Activated CD4-positive, CD25-positive, alpha-beta regulatory T cell treated with anti-CD3 and anti-CD28 coated beads, Interleukin-2, amount 50 U/mL, for 16 hours (primary cell): ENCODE results near the gene AARS2.

Experiments used
- DNase-seq: peaks from one replicate; pipeline ENCODE4 v3.0.0-alpha.2; 2020; ENCODE audit warnings: low read depth, low spot score

The AARS2 gene

DNA sequence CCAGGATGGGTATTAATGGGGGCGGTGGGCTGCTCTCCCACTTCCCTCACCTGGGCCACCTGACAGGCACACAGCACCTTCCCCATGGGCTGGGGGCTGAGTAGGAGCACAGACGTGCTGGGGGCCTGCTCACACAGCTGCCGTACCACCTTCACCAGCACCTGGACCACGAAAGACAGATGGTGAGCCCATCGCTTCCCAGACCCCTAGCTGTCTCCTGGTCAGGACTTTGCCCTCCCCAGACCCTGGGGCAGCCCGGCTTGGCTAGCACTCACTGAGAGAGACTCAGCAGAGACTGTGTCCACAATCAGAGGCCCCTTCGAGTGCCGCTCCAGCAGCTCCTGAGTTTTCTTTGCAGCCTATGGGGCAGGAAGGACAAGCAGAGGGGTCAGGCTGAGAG lies 12.0 kb downstream of the AARS2 start:
- no peak for DNase-seq

DNA sequence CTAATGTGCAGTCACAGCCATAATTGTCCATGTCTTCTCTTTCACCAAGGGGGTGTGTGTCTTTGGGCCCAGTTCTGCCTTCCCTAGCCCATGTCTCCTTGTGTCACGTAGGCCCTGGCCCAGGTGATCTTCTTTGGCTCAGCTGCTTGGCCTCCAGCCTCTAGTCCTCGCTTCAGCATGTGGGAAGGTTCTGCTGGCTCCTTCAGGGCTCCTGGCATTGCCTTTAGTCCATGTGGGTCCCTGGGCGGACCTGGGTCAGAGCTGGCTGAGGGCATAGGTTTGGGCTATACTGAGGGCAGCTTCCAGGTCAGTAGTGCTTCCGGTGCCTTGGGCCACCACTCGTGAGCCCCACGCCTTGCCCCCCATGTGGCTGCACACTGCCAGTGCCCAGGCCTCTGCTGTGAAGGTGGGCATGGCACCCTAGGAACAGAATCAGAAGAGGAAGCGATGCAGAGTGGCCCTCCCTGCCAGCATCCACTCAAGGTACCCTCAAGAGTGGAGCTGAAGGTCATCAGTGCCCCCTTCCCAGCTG lies 12.8 kb downstream of the AARS2 start:
- DNase-seq: no peak

DNA sequence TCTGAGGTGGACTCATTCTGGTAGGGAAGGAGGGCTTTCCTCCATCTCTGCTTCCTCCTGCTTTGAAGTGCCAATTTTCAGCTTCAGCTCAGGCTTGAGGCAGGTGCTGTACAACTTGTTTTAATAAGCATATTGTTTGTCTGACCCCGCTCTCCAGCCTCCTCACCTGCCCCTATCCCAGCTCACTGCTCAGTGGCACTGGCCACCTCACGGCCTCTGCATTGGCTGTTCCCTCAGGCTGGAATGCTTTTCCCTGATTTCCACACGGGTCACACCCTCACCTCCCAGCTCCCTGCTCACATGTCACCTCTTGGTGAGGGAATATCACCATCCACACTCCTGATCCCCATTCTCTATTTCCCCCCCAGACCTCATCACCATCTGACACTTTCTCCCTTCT lies 14.3 kb downstream of the AARS2 start:
- no peak for DNase-seq

DNA sequence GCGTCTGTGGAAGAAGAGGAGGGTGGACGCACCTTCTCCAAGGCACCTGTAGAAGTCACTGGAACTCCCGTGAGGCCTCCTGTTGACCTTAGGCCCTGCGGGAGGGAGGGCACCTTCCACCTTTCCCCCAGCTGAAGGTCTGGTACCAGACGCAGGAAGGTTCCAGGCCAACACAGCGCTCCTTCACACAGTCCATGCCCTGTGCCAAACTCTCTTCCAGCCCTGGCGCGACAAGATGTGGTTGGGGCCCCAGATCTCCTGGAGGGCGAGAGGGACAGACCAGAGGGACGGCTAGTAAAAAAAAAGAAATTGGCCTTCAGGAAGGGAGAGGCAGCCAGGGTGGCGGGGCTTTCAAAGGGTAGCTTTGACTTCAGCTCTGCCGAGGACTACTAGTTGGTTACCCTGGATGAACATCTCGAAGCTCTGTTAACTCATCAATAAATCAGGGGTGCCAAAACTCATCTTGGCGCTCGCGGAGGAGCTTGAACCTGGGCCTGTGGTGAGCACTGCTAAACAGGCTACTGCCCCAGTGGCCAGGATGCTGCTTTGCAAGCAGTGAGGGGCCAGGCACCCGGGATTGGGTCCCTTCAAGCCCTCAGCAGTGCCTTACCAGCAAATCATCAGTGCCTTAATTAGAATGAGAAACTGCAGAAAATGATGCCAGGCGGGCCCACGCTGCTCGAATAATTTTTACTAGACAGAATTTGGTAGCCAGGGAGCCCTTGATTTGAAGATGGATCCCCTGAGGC lies 14.9 kb downstream of the AARS2 start:
- no peak for DNase-seq

DNA sequence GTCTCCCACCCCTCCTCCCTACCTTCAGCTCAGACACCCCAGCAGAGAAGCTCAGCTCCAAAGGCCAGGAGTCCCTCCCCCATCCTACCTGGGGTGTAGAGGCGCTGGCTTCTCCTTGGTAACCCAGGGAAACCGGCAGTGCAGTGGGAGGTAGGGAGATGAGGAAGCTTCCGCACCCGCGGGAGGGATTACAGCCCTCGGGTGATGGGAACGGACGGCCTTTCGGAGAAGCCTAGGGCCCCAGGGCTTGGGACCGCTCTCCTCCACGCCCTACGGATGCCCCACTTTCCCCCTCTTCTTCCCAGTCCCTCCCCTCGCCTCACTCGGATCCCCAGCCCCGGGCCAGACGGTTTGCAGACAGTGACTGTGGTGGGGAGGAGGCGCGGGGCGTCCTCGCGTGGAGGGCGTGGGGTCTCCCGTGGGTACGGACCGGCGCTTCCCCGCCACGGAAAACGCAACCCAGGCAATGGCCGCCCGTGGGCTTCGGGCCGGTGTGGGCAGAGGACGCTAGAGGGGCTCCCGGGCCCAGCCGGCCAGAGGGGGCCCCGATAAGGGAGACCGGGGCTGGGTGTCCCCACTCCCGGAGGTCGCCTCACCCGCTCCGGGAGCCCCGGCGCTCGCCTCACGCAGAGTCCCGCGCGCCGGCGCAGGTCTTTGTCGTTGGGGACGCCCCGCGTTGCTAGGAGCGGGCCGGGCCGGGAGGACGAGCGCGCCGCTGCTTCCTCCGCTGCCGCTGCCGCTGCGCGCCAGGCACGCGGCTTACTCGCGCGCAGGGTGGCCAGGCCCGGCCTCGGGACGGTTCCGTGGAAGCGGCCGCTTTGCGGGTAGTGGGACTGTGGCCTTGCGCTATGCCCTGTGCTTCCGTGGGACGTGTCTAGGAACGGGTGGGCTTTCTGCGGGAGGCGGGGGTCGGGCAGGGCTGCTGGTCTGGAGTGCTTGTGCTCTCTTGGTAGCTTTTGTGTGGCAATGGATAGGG lies 15.8 kb downstream of the AARS2 start:
- no peak for DNase-seq

DNA sequence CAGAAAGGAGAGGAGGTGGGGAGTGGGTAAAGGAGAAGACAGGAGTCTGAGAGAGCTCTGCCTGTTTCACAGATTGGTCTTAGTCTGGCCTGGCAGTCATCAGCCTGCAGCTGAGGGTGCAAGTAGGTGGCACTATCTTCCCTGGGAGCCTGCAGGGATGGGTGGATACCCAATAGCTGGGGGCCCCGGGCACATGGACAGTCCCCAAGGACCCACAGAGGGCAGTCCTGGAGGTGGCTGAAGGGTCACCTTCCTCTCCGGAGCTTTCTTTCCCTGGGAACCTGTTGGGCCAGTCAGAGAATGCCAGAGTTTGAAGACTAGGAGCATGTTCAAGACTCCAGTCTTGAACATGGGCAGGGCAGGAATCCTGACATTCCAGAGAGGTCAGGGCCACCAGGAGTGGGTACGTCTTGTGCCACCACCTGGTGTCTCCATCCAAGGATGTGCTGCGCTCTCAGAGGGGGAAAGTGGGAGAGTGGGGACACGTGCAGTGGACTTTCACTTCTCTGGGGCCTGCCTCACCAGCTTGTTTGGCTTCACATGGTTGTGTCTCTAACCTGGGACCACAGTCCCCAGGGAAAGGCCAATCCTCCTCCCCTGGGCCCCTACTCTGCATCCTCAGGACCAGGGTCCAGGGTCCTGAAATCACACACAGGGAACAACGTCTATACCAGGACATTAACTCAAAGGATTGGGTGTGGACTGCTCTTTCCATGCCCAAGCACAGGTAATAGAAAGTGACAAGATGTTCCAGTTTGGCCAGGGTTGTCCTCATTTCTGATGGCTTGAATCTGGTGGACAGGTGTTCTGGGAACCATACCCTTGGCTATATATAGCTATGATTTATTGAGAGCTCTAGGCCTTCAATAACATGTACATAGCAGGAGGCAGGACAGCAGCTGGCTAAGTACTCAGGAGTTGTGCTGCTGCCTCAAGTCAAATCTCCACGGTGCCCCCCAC lies 18.0 kb downstream of the AARS2 start:
- no peak for DNase-seq

DNA sequence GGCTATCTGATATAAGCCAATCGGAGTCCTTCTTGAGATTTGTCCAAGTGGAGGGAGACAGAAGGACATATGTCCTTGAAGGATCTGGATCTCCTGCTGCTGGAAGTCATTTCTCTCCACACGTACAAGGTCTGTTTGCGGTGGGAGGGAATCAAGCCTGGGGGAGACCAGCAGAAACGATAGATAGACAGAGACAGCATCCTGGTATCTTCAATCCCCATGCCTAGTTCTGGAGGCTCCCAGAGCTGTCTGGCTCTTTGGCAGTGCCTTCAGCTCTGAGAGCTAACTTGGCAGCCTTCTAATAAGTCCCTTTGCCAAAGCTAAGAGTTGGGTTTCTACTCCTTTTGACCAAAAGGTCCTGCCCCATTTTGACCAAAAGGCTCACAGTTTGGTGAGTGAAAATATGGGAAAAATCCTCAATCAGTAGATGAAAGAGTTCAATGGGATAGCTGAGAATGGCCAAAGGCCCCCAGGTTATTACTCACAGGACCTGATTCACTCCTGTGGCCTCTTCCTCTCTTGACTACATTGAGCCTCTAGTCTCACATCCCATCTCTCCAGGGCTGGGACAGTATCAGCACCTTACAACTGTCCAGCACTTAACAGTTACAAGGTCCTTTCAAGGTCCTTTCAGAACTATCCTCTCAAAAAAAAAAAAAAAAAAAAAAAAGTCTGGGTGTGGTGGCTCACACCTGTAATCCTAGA lies 20.3 kb downstream of the AARS2 start:
- no peak for DNase-seq

DNA sequence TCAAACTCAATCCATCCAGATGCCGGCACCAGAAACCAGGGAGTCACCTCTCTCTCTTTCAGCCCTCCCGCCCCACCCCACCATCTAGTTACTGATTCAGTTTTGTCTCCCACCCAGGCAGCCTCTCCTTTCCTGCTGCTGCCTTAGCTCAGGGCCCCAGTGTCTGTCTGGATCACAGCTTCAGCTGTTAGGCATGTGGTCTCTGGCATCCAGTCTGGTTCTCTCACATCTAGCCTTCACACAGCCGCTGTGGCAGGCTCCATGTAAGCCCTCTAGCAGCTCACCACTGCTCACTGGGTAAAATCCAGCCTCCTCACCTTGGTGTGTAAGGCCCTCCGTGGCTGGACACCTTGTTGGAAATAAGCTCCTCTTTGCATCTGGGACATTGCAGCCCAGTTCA lies 21.3 kb downstream of the AARS2 start:
- DNase-seq: no peak

DNA sequence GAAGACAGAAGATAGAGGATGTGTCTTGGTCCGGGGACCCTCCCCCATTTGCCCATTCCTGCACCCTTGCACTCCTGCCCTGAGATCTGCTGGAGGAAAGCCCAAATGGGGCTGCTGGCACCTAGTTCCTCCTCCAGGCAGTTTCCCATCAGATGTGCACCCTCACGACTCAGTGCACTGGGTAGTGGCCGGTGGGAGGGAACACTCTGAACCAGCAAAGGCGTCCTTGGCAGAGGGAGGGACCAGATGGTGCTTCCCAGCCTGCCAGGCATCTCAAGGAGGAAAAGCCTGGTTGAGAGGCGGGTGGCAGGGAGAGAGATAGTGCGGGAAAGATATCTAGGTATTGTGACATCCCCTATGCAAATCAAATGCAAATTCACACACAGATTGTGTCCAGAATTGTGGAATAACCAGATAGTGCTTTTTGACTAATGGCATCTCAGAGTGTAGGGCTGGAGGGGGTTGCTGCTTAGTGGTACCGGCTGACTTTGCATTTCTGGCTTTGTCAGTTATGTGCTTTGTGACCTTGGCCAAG lies 23.4 kb downstream of the AARS2 start:
- no peak for DNase-seq

DNA sequence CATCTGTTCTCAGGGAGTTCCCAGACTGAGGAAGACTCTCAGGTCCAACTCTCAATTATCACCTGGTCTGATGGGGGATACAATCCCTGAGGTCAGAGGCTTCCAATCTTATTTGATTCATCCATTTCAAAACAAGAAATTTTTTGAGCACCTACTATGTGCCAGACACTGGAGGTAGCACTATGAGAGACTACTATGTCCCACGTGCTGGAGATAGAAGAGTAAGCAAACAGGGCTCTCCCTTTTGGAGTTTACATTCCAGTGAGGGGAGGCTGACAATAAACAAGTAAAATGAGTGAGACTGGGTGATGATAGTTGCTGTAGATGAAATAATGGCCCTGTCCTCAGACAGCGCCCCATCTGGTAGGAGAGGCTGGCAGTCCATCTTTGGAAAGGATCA lies 26.4 kb downstream of the AARS2 start:
- no peak for DNase-seq

DNA sequence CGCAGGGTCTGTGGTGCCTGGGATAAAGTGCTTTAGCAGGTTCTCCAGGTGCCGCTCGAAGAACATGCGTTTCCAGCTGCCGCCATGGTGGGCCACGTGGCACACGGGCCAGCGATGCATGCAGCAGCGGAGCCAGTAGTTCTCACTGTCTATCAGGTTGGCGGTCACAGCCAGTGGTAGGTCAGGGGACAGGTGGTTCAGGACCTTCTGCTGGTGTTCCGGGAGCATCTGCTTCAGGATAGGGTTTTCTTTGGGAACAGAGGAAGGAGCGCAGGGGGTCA lies 26.9 kb downstream of the AARS2 start:
- no peak for DNase-seq

DNA sequence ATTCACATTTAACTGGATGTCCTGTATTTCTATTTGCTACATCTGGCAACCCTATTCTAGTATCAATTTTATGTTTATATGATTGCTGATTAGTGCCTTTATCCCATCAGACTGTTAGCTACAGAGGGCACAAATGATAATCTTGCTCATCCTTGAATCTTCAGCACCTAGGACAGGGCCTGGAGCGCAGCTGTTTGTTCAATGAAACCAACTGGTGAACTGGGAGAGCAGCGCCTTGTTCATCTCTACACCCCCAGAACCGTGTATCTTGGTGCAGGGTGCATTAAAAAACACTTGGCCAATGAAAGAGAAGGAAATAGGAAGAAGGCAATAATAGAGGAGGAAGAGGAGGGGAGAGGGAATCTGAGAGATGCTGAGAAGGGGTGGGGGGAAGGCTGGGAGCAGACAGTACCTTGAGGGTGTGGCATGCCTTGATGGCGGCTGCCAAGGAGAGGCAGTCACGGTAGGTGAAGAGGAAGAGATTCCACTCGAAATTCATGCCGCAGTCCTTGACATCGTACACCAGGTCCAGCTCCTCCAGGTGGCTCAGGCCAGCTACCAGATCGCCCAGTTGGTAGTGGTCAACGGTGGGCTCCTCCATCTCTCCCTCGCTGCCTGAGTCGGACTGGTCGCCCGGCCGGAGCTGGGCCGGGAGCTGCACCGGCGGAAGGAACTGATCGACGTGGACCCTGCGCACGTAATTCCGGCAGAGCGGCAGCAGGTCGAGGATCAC lies 27.4 kb downstream of the AARS2 start:
- no peak for DNase-seq

DNA sequence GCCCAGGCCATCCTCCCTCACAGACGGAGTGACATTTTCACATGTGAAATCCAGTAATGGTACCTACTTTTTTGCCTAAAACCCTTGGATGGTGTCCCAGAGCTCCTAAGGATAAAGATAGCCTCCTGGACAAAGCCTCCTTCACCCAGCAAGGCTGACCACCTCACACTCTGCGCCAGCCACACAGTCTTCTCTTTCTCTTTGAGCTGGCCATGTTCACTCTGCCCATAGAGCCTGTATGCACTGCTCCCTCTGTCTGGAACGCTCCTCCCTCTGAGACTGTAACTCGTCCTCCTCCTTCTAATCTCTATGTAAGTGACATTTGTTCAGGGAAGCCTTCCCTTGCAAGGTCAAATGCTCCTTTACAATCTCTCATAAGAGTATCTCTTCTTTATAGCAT lies 28.3 kb downstream of the AARS2 start:
- DNase-seq: no peak

DNA sequence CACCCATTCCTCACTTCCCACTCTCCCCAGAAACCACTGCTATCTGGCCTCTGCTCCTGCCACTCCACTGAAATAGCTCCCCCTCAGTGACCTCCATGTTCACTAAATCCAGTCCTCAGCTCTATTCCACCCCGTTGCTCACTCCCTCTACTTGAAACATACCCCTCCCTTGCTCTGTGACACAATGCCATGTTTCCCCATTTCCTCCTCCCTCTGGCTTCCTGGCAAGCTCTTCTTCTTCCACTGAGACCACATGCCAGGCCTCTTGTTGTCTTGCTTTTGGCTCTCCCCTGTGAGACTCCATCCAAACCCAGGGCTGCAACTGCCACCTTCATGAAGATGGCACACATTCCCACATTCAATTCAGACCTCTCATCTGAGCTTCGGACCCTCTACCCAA lies 29.0 kb downstream of the AARS2 start:
- no peak for DNase-seq

DNA sequence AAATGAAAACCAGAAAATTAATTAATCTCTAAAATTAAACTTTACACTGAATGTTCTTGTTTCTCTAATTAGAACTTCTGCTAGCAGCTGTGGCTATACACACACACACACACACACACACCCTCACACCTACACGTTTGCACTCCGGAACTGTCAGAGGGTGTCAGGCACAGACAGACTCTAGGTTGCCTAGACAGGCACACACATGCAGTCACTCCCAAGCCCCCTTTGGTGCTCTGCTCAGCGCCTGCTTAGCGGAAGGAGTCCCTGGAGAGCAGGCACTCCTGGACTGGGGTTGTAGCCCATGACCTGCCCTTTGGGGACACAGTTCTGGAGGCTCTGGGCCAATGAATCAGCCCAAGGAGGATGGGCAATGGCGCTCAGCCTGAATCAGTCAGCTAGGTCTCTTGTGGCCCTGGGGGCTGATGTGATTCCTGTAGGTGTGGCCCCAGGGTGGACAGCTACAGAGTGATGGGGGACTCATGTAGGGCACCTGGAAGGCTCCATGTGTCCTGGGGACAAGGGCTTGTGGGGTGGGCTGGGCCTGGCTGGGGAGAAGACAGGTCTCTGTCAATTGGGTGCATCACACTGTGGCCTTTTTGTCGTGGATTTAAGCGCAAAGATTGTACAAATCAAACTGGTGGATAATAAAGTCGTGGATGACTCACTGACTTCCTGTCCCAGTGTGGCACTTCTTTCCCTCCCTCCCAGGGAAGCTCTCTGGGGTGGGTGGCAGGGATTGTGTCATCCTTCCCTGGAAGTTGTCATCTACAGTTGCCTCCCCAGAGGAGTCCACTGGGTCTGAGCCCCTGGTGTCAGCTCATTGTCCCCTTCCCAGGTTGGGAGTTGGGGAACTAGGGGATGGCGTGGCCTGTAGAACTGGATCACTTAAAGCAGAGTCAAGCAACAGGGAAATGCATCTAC lies 34.1 kb downstream of the AARS2 start:
- DNase-seq: no peak

DNA sequence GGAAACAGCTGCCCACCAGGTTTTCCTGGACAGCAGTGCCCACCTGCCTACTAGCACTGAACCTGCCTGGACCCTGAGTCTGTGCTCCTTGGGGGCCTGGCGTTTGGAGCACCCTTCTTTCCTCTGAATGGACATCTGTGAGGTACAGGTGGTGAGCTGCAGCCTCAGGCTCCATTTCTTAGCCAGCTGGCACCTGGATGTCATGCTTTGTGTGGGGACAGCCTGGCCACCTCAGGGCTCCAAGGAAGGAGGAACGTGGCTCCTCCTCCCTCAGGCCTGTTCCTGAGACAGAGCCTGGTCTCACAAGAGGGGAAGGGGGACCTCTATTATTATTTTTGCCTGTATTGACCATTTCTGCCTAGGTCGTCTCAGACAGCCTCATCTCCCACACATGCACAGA lies 34.8 kb downstream of the AARS2 start:
- no peak for DNase-seq

DNA sequence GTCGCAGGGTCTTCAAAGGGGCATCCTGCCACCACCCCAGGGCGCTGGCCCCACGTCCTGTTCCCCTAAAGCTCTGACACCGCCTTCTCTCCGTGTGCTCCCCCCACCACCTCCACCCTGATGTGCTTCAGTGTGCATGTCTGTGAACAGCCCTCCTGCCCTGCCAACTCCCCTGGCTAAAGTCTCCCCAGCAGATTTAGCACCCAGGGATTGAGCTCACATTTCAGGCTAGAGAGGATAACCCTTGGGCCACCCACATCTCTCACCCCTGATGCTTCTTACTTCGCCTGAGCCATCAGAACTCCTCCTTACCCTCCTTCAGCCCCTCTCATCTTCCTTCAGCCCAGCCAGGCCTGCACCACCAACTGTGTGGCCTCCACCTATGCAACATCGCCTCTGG lies 35.4 kb downstream of the AARS2 start:
- no peak for DNase-seq

DNA sequence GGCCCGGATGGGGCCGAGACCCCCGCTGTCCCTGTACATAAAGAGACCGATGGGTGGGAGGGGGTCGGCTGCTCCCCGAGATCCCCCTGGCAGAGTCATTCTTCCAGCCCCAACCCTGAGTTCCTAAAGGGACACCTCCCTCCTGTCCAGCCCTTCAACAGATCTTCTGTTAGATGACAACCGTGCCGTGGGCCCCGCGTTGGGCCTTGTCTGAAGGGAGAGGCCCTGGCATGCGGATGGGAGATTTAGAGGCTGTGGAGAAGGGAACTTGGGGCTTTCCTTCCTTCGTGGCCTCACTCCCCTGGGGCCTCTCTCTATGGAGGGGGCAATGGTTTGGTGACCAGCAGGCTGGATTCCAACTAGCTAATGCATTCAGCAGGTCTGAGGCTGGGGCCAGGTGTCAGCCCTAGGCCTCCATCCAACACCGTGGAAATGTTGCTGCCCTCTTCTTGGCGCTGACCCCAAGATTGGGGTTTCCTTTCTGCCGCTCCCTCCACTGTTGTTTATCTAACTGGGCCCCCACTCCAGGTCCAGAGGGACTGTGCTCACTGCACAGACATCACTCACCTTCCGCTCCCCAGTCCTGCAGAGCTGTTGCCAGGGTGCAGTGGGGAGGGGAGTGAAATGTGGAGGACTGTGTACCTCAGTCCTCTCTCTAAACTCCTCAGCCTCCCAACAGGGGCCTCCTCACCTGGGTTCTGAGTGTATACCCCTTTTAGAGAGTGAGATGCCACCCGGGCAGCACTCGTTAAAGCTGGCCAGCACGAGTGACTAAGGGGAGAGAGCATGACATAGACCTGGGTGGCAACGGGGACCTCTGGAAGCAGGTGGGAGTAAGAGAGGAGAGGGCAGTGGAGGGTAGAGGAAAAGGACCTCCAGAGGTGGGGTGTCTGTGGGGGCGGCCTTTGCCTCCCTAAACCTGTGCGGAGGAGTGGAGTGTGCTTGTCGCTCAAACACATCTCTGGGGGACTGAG lies 36.2 kb downstream of the AARS2 start:
- DNase-seq: no peak
